Measurements from ENCODE around the gene CACNA1D. TPM values are rescaled to one million over a fixed set of nuclear protein-coding genes. Genes with fewer than 3 reads are reported as not detected.

The CACNA1D gene
- total RNA-seq, 1 experiment from 2014 or later, result 1.1 TPM

DNA sequence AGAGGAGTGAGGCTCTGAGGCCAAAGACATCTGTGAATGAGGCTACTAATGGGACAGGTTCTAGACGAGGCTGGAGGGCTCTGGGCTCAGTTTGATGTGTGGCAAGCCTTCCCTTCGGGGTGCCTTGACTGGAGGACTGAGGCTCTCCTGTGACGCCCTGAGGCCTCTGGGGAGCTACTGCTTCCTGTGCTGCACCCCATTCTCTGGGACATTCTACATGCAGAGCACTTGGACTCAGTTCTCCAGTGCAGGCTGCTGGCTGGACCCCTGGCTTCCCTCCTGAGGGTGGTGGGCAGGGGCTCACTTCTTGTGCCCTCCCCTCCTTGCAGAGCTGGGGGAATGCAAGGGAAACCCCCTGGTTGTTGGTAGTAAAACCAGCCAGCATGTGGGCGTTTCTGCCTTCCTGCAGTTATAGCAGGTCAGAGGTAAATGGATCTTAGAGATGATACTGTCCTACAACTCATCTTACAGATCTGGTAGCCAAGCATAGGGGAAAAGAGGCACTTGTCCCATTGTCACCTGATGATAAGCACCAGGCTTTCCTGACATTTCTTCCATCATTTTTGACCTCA is 218.5 kb downstream of the CACNA1D start:
- TF ChIP-seq POLR2AphosphoS5 (IDR thresholded peaks at IDR 0.05; ENCODE audit: low read depth, low read length), result no peak
- no peak for TF ChIP-seq JUND (IDR thresholded peaks at IDR 0.05)
- TF ChIP-seq SP1 (IDR thresholded peaks at IDR 0.05; ENCODE audit: low read depth), result no peak
- TF ChIP-seq FOSL1 (IDR thresholded peaks at IDR 0.05; ENCODE audit: low read depth), result no peak
- TF ChIP-seq, protein P1, sequence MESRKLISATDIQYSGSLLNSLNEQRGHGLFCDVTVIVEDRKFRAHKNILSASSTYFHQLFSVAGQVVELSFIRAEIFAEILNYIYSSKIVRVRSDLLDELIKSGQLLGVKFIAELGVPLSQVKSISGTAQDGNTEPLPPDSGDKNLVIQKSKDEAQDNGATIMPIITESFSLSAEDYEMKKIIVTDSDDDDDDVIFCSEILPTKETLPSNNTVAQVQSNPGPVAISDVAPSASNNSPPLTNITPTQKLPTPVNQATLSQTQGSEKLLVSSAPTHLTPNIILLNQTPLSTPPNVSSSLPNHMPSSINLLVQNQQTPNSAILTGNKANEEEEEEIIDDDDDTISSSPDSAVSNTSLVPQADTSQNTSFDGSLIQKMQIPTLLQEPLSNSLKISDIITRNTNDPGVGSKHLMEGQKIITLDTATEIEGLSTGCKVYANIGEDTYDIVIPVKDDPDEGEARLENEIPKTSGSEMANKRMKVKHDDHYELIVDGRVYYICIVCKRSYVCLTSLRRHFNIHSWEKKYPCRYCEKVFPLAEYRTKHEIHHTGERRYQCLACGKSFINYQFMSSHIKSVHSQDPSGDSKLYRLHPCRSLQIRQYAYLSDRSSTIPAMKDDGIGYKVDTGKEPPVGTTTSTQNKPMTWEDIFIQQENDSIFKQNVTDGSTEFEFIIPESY (IDR thresholded peaks at IDR 0.05; ENCODE audit: extremely low read depth, insufficient replicate concordance, low read length), result no peak
- no peak for TF ChIP-seq POLR2A (IDR thresholded peaks at IDR 0.05; ENCODE audit: borderline replicate concordance, extremely low read depth, insufficient read depth, insufficient read length)
- no peak for TF ChIP-seq ZNF274 (IDR thresholded peaks at IDR 0.05; ENCODE audit: low read depth, low read length)
- TF ChIP-seq, protein P2, sequence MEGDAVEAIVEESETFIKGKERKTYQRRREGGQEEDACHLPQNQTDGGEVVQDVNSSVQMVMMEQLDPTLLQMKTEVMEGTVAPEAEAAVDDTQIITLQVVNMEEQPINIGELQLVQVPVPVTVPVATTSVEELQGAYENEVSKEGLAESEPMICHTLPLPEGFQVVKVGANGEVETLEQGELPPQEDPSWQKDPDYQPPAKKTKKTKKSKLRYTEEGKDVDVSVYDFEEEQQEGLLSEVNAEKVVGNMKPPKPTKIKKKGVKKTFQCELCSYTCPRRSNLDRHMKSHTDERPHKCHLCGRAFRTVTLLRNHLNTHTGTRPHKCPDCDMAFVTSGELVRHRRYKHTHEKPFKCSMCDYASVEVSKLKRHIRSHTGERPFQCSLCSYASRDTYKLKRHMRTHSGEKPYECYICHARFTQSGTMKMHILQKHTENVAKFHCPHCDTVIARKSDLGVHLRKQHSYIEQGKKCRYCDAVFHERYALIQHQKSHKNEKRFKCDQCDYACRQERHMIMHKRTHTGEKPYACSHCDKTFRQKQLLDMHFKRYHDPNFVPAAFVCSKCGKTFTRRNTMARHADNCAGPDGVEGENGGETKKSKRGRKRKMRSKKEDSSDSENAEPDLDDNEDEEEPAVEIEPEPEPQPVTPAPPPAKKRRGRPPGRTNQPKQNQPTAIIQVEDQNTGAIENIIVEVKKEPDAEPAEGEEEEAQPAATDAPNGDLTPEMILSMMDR (IDR thresholded peaks at IDR 0.05 in 2 of 3, conservative IDR thresholded peaks at IDR 0.05 in 1 of 3; ENCODE audit: borderline replicate concordance in 1 of 3, insufficient read depth in 1 of 3, low read depth in 2 of 3, low read length in 2 of 3), result no peak
- TF ChIP-seq RAD21 (IDR thresholded peaks at IDR 0.05; ENCODE audit: low read depth), result no peak
- TF ChIP-seq TCF7L2 (IDR thresholded peaks at IDR 0.05; ENCODE audit: borderline replicate concordance, extremely low read depth, insufficient read depth, insufficient read length), result no peak
- TF ChIP-seq, protein P3, sequence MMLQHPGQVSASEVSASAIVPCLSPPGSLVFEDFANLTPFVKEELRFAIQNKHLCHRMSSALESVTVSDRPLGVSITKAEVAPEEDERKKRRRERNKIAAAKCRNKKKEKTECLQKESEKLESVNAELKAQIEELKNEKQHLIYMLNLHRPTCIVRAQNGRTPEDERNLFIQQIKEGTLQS (IDR thresholded peaks at IDR 0.05), result no peak
- intact Hi-C loops (cut with micrococcal nuclease), result loop anchor here (5.0 to 10.0 kb wide), 2 partner anchors 491 to 598 kb away; no protein-coding TSS in a partner anchor
- BruUV-seq (replicated peaks), result no TSS peak
- no peak overlapping the region for H3K4me2 ChIP-seq (ENCODE audit: low read length)
- no peak overlapping the region for H3K27ac ChIP-seq (ENCODE audit: low read depth, low read length)
- no peaks in the 10 kb centered on the region for H3K9me3 ChIP-seq (ENCODE audit: control insufficient read depth in 1 of 2, insufficient read depth in 1 of 2, low read depth in 1 of 2, low read length in 2 of 2)
- peaks cover 0 to 4% of the 10 kb centered on the region in 2 experiments; a peak in 1 of 4 replicates for H3K4me1 ChIP-seq (ENCODE audit: control insufficient read depth in 1 of 2, insufficient read depth in 2 of 2, low read length in 2 of 2)
- ATAC-seq (no peak), DNase-seq (ENCODE audit: low read depth, low spot score) (no peak)
- no peak overlapping the region for H2AFZ ChIP-seq (ENCODE audit: low read depth, low read length, poor library complexity, severe bottlenecking)
- no peaks in the 10 kb centered on the region for H3K36me3 ChIP-seq (ENCODE audit: control insufficient read depth in 1 of 2, insufficient read depth in 2 of 2, low read length in 2 of 2)
- H3K9ac ChIP-seq (ENCODE audit: low read length), result no peak overlapping the region
- H4K20me1 ChIP-seq (ENCODE audit: insufficient read depth), result no peaks in the 10 kb centered on the region
- no peaks in the 10 kb centered on the region for H3K9me2 ChIP-seq (ENCODE audit: insufficient read depth)
- POLR2A ChIA-PET, result no interaction called here
- no peaks in the 10 kb centered on the region for H3K27me3 ChIP-seq (ENCODE audit: insufficient read depth, low read length)
- CTCF ChIA-PET, result no interaction called here
- RAD21 ChIA-PET (ENCODE audit: low non-redundant PET in 1 of 2, low total read pairs in 2 of 2, uncharacterized antibody in 2 of 2, unreplicated experiment in 2 of 2), result no interaction called here
- no peaks in the 10 kb centered on the region for H3K79me2 ChIP-seq (ENCODE audit: insufficient read depth, low read length)
- H3K4me3 ChIP-seq (replicated peaks in 1 of 2; ENCODE audit: low read depth in 1 of 2, low read length in 2 of 2), result no peak overlapping the region

Data from HCT116 (cell line).